ENCODE results near the gene ADK.
"Not testable (repeated sequence)": the region's sequence is repeated elsewhere in the genome, so short reads cannot be mapped to it uniquely, and the experiment has no call there.

Gene ADK

DNA sequence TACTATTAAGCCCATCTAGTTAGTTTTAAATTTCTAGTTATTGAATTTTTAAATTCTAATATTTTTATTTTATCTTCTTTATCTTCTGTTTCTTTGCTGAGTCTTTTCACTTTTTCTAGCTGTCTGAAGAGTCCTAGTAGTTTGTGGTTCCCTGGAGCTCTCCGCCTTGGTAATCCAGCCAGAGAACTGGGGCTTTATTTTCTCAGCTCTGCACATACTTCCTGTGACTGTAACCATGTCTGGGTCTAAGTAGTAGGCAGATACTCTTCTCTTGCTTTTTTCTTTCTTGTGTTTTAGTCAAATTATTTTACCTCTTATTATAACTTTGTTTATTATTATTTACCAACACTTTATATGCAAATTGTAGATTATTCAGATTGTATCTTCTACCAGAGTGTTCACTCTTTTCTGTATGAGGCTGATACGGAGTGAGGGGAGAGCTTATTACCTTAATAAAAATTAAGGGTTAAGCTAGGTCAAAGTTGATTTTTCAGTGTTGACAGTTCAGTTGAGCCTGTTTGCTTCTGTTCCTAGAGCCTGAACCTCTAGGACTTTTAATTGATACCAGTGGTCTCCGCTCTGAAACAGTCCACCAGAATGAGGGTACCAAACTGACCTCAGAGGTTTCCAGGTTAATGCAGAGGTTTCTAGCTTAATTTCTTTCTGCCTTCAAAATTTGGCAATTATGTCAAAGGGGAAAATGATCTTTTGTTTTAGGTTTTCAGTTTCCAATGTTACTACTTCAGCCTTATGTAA lies 155.4 kb downstream of the ADK start:
- no peak for DNase-seq

- no peak for DNase-seq
Observed at GRCh38 chr10:74307061-74307651, 156.1 kb downstream of the ADK start.

- no peak for DNase-seq
Observed at GRCh38 chr10:74310652-74311257, 159.7 kb downstream of the ADK start.

GRCh38 chr10:74314166-74314565 lies 163.1 kb downstream of the ADK start:
- no peak for DNase-seq

DNA sequence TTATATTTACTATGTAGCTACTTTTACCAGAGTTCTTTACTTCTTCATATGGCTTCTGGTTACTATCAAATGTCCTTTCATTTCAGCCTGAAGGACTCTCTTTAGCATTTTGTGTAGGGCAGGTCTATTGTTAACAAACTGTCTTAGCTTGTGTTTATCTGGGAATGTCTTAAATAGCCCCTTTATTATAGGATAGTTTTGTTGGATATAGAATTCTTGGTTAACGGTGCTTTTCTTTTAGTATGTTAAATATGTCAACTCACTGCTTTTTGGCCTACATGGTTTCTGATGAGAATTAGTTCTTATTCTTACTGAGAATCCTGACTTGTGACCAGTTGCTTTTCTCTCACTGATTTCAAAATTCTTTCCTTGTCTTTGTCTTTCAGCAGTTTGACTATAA lies 169.0 kb downstream of the ADK start:
- no peak for DNase-seq

- DNase-seq = no peak
Observed at GRCh38 chr10:74320717-74321116, 169.7 kb downstream of the ADK start.

DNA sequence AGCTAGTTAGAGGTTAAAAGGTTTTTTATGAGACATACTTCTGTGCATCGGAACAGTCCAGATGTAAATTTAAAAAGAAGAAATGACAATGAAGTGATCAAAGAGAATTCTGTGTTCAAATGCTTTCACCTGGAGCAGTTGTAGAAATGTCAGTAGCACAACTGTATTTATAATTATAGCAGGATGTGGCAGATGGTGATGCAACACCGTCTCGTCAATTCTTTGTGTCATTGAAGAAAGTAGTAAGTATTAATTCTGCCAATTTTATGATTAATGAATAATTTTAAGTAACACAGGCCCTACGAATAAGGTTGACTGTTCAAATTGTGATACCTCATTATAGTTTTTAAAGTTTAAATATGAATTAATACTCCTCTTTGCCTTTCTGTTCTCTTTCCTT lies 171.1 kb downstream of the ADK start:
- DNase-seq = no peak

DNA sequence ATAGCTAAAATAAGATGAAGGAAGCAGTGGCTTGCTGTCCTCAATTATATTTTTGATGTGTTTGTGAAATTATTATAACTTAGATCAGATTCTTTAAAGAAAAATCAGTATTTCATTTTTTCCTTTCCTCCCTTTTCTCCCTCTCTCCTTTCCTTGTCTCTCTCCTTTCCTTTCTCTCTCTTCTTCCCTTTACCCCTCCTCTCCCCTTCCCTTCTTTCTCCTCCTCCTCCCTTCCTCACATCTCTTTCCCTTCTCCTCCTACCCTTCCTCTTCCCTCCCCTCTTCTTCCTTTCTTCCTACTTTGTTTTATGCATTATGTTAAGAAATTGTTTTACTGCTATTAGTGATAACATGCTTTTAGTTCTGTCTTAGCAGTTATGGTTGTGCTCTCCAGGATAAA lies 171.5 kb downstream of the ADK start:
- DNase-seq = no peak

DNA sequence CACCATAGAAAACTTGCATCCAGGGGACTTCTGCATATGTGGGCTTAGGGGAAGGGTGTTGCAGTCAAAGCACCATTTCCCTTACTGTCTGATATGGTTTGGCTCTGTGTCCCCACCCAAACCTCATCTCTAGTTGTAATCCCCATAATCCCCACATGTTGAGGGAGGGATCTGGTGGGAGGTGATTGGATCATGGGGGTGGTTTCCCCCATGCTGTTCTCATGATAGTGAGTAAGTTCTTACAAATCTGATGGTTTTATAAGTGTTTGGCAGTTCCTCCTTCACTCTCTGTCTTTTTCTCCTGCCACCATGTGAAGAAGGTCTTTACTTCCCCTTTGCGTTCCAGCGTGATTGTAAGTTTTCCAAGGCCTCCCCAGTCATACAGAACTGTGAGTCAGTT lies 177.4 kb downstream of the ADK start:
- DNase-seq = no peak

GRCh38 chr10:74329873-74330272 lies 178.9 kb downstream of the ADK start:
- no peak for DNase-seq

DNA sequence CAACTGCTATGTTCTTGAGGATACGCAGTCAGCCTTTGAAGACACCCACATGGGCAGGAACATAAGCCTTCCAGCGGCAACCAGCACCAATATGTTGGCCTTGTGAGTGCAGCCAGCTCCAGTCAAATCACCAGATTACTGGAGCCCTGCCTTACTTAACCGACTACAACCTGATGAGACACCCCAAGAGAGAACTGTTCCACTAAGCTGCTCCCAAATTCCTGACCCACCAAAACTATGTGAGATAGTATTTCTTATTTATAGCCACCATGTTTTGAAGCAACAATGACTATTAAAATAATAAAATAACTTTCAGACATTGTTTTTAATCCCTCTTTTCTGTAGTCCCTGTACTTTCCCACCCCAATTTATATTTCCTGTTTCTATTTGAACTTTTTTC lies 179.6 kb downstream of the ADK start:
- DNase-seq = no peak

- DNase-seq = no peak
Observed at GRCh38 chr10:74332398-74332797, 181.4 kb downstream of the ADK start.

DNA sequence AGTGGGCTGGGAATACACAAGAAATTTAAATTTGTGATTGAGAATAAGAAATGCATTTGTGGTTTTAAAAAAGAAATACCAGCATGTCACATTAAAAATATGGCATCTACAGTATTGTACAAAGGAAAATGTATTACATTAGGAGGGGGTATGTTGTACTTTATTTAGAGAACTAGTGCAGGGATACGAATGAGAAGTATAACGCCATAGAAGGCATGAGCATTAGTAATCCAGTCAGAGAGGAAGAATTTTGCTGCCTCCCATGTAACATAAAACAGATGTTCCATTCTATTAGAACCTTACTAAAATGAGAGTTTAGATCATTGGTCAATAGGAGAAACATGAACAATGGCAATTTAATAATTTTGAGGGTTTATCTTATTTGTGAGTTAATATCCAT lies 182.2 kb downstream of the ADK start:
- DNase-seq = no peak

DNA sequence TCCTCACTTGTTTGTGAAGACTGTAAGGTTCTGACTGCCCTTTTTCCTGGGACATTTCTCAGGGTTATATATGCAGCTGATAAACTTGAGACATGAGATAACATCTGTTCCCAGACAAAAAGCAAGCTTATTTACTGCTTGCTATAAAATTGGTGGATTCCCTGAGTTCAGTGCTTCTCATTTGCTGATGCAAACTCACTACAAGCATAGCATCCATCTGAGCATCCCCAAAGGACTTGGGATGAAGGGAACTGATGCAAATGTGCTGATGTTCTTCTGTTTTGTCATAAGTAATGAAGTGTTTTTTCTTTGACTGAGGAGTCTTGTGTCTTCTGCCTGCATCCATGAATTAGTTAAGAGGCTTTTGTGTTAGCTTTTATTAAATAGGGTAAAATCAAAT lies 183.2 kb downstream of the ADK start:
- no peak for DNase-seq

GRCh38 chr10:74335501-74335900 lies 184.5 kb downstream of the ADK start:
- no peak for DNase-seq

- no peak for DNase-seq
Observed at GRCh38 chr10:74337330-74338016, 186.5 kb downstream of the ADK start.

GRCh38 chr10:74342991-74343390 lies 192.0 kb downstream of the ADK start:
- DNase-seq = no peak

DNA sequence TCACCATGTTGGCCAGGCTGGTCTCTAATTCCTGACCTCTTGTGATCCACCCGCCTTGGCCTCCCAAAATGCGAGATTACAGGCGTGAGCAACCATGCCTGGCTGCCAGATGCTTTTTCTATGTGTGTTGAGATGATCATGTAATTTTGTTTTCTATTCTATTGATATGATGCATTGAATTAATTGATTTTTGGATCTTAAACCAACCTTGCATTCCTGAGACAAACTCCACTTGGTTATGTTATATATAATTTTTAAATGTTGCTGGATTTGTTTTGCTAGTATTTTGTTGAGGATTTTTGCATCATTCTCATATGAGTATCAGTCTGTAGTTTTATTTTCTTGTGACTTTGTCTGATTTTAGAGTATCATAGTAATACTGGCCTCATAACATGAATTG lies 192.8 kb downstream of the ADK start:
- DNase-seq = no peak

DNA sequence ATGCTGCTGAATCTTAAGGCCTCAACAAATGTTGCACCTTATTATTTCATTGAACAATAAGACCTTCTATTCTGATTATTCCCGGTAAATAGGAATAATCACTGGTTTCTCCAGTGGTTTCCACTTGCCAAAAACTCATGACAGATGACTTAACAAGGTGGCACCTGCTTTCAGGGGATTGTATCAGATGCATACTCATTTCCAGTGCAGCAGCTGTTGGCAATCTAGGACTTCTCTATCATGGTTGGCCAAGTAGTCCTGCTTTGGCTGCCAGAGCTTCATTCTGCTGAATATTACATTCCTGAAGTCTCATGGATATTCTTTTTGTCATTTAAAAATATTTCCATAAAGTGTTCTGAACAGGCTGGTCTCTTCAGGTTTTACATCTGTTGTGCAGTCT lies 193.3 kb downstream of the ADK start:
- DNase-seq = no peak

GRCh38 chr10:74347522-74347921 lies 196.5 kb downstream of the ADK start:
- no peak for DNase-seq

DNA sequence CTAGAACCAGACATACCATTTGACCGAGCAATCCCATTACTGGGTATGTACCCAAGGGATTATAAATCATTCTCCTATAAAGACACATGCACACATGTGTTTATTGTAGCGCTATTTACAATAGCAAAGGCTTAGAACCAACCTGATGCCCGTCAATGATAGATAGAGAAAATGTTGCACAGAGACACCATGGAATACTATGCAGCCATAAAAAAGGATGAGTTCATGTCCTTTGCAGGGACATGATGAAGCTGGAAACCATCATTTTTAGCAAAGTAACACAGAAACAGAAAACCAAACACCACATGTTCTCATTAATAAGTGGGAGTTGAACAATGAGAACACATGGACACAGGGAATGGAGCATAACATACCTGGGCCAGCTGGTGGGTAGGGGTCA lies 202.0 kb downstream of the ADK start:
- not testable (repeated sequence) for DNase-seq

DNA sequence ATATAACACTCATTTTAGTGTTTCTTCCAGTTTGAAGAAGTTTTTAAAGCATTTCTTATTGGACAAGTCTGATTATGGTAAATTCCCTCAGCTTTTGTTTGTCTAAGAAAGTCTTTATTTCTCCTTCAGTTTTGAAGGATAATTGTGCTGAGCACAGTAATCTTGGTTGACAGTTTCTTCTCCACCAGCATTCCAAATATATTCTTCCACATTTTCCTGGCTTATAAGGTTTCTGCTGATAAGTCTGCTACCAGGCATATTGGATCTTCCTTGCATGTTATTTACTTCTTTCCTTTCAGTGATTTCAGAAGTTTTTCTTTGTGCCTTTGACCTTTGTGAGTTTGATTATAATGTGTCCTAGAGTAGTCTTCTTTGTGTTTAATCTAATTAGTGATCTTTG lies 210.7 kb downstream of the ADK start:
- no peak for DNase-seq

DNA sequence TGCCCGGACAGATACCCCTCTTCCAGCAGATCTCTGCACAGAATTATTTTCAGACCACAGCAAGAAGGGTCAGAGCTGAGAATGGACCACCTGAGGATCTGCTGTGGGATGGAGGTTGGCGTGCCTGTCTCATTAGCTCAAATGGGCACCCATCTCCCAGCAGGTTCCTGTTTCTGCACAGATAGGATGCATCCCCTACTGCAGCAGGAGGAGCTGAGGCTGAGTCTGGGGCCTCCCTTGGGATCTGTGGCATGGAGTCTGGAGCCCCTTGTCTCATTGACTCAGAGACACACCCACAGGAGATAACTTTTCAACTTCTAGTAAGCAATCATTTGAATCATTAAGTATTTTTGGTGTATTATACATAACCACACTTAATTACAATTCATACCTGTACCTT lies 212.7 kb downstream of the ADK start:
- DNase-seq = no peak

DNA sequence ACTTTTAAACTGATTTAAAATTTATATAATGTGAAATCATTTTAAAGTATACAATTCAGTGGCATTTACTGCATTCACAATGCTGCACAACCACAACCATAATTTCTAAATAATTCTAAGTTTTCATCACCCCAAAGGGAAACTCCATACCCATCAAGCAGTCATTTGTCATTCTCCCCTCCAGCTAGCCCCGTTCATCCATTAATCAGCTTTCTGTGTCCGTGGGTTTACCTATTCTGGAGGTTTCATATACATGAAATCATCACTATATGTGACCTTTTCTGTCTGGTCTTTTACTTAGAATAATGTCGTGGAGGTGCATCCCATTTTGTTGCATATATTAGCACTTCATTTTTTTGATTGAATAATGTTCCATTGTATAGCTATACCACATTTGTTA lies 214.1 kb downstream of the ADK start:
- no peak for DNase-seq

All from NCI-H526 treated with DMSO at 0.1 percent for 48 hours (cell line).